A673 (cell line): ENCODE results near the gene UXS1.

Experiments
- EZH2 ChIP-seq: fragments of 200-600 bp; sonication (generic); IDR thresholded peaks from 2 replicates; pipeline ENCODE4 v1.6.1; 2017; ENCODE audit warnings: borderline replicate concordance, low read depth, mild to moderate bottlenecking, mixed read lengths, antibody characterized with exemption, low read length; ENCODE audit not compliant: poor library complexity, severe bottlenecking
- TF ChIP-seq, protein P1 (sequence below): fragments of 300-800, 200-600 bp; sonication (generic); conservative IDR thresholded peaks from 2 replicates; pipeline ENCODE4 v1.5.1; 2017; ENCODE audit warnings: low read depth, mild to moderate bottlenecking, antibody characterized with exemption, low read length, moderate library complexity, mixed read lengths

GRCh38 chr2:106165029-106165428 lies 29.1 kb downstream of the UXS1 start:
- TF ChIP-seq, protein P1, sequence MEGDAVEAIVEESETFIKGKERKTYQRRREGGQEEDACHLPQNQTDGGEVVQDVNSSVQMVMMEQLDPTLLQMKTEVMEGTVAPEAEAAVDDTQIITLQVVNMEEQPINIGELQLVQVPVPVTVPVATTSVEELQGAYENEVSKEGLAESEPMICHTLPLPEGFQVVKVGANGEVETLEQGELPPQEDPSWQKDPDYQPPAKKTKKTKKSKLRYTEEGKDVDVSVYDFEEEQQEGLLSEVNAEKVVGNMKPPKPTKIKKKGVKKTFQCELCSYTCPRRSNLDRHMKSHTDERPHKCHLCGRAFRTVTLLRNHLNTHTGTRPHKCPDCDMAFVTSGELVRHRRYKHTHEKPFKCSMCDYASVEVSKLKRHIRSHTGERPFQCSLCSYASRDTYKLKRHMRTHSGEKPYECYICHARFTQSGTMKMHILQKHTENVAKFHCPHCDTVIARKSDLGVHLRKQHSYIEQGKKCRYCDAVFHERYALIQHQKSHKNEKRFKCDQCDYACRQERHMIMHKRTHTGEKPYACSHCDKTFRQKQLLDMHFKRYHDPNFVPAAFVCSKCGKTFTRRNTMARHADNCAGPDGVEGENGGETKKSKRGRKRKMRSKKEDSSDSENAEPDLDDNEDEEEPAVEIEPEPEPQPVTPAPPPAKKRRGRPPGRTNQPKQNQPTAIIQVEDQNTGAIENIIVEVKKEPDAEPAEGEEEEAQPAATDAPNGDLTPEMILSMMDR = 0 out of 2 replicates have a peak, but pooled peaks have one; percentile 17
- no peak for TF ChIP-seq EZH2
